ENCODE measurements around the gene TMEM11.

TMEM11 gene

GRCh38 chr17:21161498-21162393 is 52.2 kb downstream of the TMEM11 start:
- FAIRE-seq, result no peak
- no peak for TF ChIP-seq POLR2A (IDR thresholded peaks at IDR 0.05; ENCODE audit: low read depth, low read length)
- DNase-seq (ENCODE audit: insufficient read length, low spot score), result no peak

GRCh38 chr17:21160401-21160800 is 53.6 kb downstream of the TMEM11 start:
- no peak for TF ChIP-seq POLR2A (IDR thresholded peaks at IDR 0.05; ENCODE audit: low read depth, low read length)
- no peak for FAIRE-seq
- DNase-seq (ENCODE audit: insufficient read length, low spot score), result no peak

- no peak for TF ChIP-seq POLR2A (IDR thresholded peaks at IDR 0.05; ENCODE audit: low read depth, low read length)
- DNase-seq (ENCODE audit: insufficient read length, low spot score) (no peak), FAIRE-seq (no peak)
Observed at GRCh38 chr17:21157586-21158370, 56.2 kb downstream of the TMEM11 start.

DNA sequence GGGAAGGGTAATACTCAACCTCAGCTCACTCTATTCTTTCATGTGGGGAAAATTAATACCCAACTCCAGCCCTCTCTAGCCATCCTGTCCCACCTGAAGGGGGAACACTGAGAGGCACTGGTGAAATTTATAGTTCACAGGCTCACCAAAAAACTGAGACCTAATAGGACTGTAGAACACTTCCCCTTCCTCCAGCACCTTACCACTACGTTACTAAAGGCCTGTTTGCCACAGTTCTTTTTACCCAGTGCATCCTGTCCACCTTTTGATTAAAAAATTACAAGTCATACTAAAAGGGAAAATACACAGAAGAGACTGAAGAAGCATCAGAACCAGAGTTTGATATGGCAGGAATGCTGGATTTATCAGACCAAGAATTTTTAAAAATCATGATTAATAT is 61.2 kb downstream of the TMEM11 start:
- DNase-seq (ENCODE audit: insufficient read length, low spot score), result no peak
- no peak for TF ChIP-seq POLR2A (IDR thresholded peaks at IDR 0.05; ENCODE audit: low read depth, low read length)
- FAIRE-seq, result no peak

DNA sequence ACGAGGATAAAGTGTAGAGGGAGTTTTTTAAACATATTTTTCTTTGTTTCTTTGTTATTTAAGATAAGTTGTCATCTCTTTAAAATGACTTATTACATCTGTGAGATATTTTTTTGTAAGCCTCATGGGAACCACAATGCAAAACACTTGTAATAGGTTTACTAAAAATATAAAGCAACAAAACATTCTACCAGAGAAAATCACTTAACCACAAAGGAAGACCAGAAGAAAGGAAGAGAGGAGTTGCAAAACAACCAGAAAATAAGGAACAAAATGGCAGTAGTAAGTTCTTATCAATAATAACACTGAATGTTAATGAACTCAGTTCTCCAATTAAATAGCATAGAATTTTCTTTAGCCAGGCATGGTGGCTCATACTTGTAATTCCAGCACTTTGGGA is 64.3 kb downstream of the TMEM11 start:
- no peak for DNase-seq (ENCODE audit: insufficient read length, low spot score)
- TF ChIP-seq POLR2A (IDR thresholded peaks at IDR 0.05; ENCODE audit: low read depth, low read length), result no peak
- no peak for FAIRE-seq
